ENCODE results near the gene TFE3. TPM values are rescaled to one million over a fixed set of nuclear protein-coding genes. Genes with fewer than 3 reads are reported as not detected.
A peak's percentile ranks its signal among the peaks of the same experiment; 100 is the strongest.

Gene TFE3
- total RNA-seq, 2 donors from 2014 or later: 24.9 to 71.9 TPM

GRCh38 chrX:49058794-49059193 is 15.6 kb upstream of the TFE3 start, which contains the start of gene CCDC120:
Gene CCDC120 (plus strand): TSS chrX:49058999. CDS start chrX:49062042, 3,043 bp downstream.
- Histone ChIP-seq H3K9me3 (no peaks in the 10 kb centered on the region), H3K4me3 (peak within 1 kb of the TSS in 1 of 2 donors; percentile 25), H3K4me1 (peaks cover 13% of the 10 kb centered on the region), H3K27me3 (no peaks in the 10 kb centered on the region), H3K36me3 (replicated peaks in 1 of 2; ENCODE audit: insufficient read depth in 1 of 2, low read depth in 2 of 2) (no peaks in the 10 kb centered on the region), H3K27ac (peak within 1 kb of the TSS; percentile 72 to 89 (median 78))
- DNase-seq: peak; percentile 62 to 73 (median 68)
- TF ChIP-seq POLR2A (IDR thresholded peaks at IDR 0.05) (peak; percentile 30 to 67 (median 67)), CTCF (IDR thresholded peaks at IDR 0.05) (no peak)
- WGBS, 2 donors: 0% methylated on average over 1 of the region's 5 CpGs; no CpG with 5 or more reads in 1 of the 2 donors
- ATAC-seq: peak; percentile 93
- intact Hi-C loops (cut with DNase I): no loop called here

GRCh38 chrX:49054073-49054762 is 11.1 kb upstream of the TFE3 start:
- intact Hi-C loops (cut with DNase I): no loop called here
- no peak for ATAC-seq
- 92 to 93% methylated on average over 4 to 5 of the region's 5 CpGs for WGBS, 2 donors
- DNase-seq: no peak
- H3K9me3 ChIP-seq: no peaks in the 10 kb centered on the region
- H3K36me3 ChIP-seq (replicated peaks in 1 of 2; ENCODE audit: insufficient read depth in 1 of 2, low read depth in 2 of 2): no peaks in the 10 kb centered on the region
- H3K4me3 ChIP-seq: peak overlapping the region in 1 of 2 donors; percentile 1
- H3K27me3 ChIP-seq: no peaks in the 10 kb centered on the region
- peaks cover 4% of the 10 kb centered on the region for H3K4me1 ChIP-seq
- TF ChIP-seq CTCF (IDR thresholded peaks at IDR 0.05) (no peak), POLR2A (IDR thresholded peaks at IDR 0.05) (no peak)
- peak overlapping the region; percentile 65 to 83 (median 82) for H3K27ac ChIP-seq

GRCh38 chrX:49053223-49054072 is 10.3 kb upstream of the TFE3 start:
- no peak for TF ChIP-seq CTCF (IDR thresholded peaks at IDR 0.05)
- peak; percentile 11 to 36 (median 20) for TF ChIP-seq POLR2A (IDR thresholded peaks at IDR 0.05)
- Histone ChIP-seq H3K9me3 (no peaks in the 10 kb centered on the region), H3K27me3 (no peaks in the 10 kb centered on the region), H3K4me1 (peaks cover 4% of the 10 kb centered on the region), H3K36me3 (replicated peaks in 1 of 2; ENCODE audit: insufficient read depth in 1 of 2, low read depth in 2 of 2) (no peaks in the 10 kb centered on the region), H3K27ac (peak overlapping the region; percentile 65 to 83 (median 82)), H3K4me3 (peak overlapping the region in 1 of 2 donors; percentile 1)
- 1% methylated on average over 23 of the region's 79 CpGs; no CpG with 5 or more reads in 1 of the 2 donors for WGBS, 2 donors
- intact Hi-C loops (cut with DNase I): no loop called here
- ATAC-seq: peak; percentile 74
- DNase-seq: peak; percentile 53 to 73 (median 68)

- Histone ChIP-seq H3K9me3 (no peaks in the 10 kb centered on the region), H3K27ac (peak overlapping the region; percentile 43 to 79 (median 64)), H3K4me1 (peaks cover 38% of the 10 kb centered on the region), H3K36me3 (replicated peaks in 1 of 2; ENCODE audit: insufficient read depth in 1 of 2, low read depth in 2 of 2) (no peaks in the 10 kb centered on the region), H3K4me3 (no peak overlapping the region), H3K27me3 (no peaks in the 10 kb centered on the region)
- TF ChIP-seq CTCF (IDR thresholded peaks at IDR 0.05) (no peak), POLR2A (IDR thresholded peaks at IDR 0.05) (no peak)
- ATAC-seq (no peak), DNase-seq (no peak)
- intact Hi-C loops (cut with DNase I): no loop called here
- 13 to 19% methylated on average over 7 to 10 of the region's 13 CpGs for WGBS, 2 donors
Observed at GRCh38 chrX:49043987-49044281, 777 bp upstream of the TFE3 start.

Measured in body of pancreas (tissue), 4 donors.